ENCODE data around the gene RAB31. TPM values are rescaled to one million over a fixed set of nuclear protein-coding genes. Genes with fewer than 3 reads are reported as not detected.
"Not testable (repeated sequence)": the region's sequence is repeated elsewhere in the genome, so short reads cannot be mapped to it uniquely, and the experiment has no call there.

The RAB31 gene
- polyA plus RNA-seq, 1 of the 3 experiments (the other 2 are of a cell fraction): 23.0 TPM

- TF ChIP-seq MXI1 (IDR thresholded peaks at IDR 0.05; ENCODE audit: low read depth, low read length): no peak
- no peak for TF ChIP-seq RAD21 (IDR thresholded peaks at IDR 0.05; ENCODE audit: low read length)
These were observed 58.0 kb downstream of the RAB31 start (continued) for GRCh38 chr18:9766076-9766481.

- Histone ChIP-seq H3K9ac (no peak overlapping the region), H2AFZ (ENCODE audit: low read depth) (no peak overlapping the region), H3K27me3 (ENCODE audit: insufficient read depth) (no peaks in the 10 kb centered on the region), H3F3A (replicated peaks; ENCODE audit: insufficient read depth) (peaks cover 6% of the 10 kb centered on the region), H3K4me1 (ENCODE audit: control insufficient read depth in 1 of 2, insufficient read depth in 2 of 2, low read depth in 1 of 2, low read length in 1 of 2) (peaks cover 0 to 2% of the 10 kb centered on the region in 2 experiments; a peak in 1 of 4 replicates), H4K20me1 (ENCODE audit: insufficient read depth) (no peaks in the 10 kb centered on the region), H3K36me3 (replicated peaks in 1 of 2; ENCODE audit: control insufficient read depth in 1 of 2, insufficient read depth in 2 of 2, low read length in 1 of 2) (no peaks in the 10 kb centered on the region), H3K4me3 (ENCODE audit: low read depth in 2 of 2, low read length in 1 of 2) (no peak overlapping the region), H3K79me2 (ENCODE audit: insufficient read depth) (peaks cover 41% of the 10 kb centered on the region; the same call in 1 of the 2 replicates), H3K9me3 (no peaks in the 10 kb centered on the region), H3K4me2 (no peak overlapping the region), H3K27ac (ENCODE audit: low read depth in 2 of 2, low read length in 1 of 2) (no peak overlapping the region), H3K9me2 (no peaks in the 10 kb centered on the region)
- DNase-seq: no peak
- POLR2A ChIA-PET: no interaction called here
- 46% methylated on average over 1 of the region's 1 CpG for WGBS (ENCODE audit: low lambda C conversion rate)
- no peak for TF ChIP-seq REST (IDR thresholded peaks at IDR 0.05; ENCODE audit: low read depth, low read length)
- no peak for TF ChIP-seq USF1 (IDR thresholded peaks at IDR 0.05; ENCODE audit: borderline replicate concordance, low read depth)
- no peak for TF ChIP-seq EP300 (IDR thresholded peaks at IDR 0.05; ENCODE audit: borderline replicate concordance in 1 of 2, low read depth in 1 of 2, low read length in 1 of 2)
- TF ChIP-seq TAF1 (IDR thresholded peaks at IDR 0.05; ENCODE audit: borderline replicate concordance, low read depth, low read length): no peak
- no peak for TF ChIP-seq SIN3A (IDR thresholded peaks at IDR 0.05; ENCODE audit: borderline replicate concordance, low read depth, low read length)
- TF ChIP-seq RAD21 (IDR thresholded peaks at IDR 0.05; ENCODE audit: low read length): no peak
- CTCF ChIA-PET: no interaction called here
These were observed 58.6 kb downstream of the RAB31 start for GRCh38 chr18:9766740-9767139.

GRCh38 chr18:9768071-9768691 lies 60.1 kb downstream of the RAB31 start:
- H3K9ac ChIP-seq; H3K27ac ChIP-seq (ENCODE audit: low read depth in 2 of 2, low read length in 1 of 2); H4K20me1 ChIP-seq (ENCODE audit: insufficient read depth); POLR2A ChIA-PET; H2AFZ ChIP-seq (ENCODE audit: low read depth); H3K9me3 ChIP-seq; H3K9me2 ChIP-seq; H3K4me1 ChIP-seq (ENCODE audit: control insufficient read depth in 1 of 2, insufficient read depth in 2 of 2, low read depth in 1 of 2, low read length in 1 of 2); H3F3A ChIP-seq (replicated peaks; ENCODE audit: insufficient read depth); H3K27me3 ChIP-seq (ENCODE audit: insufficient read depth); DNase-seq; CTCF ChIA-PET; H3K36me3 ChIP-seq (replicated peaks in 1 of 2; ENCODE audit: control insufficient read depth in 1 of 2, insufficient read depth in 2 of 2, low read length in 1 of 2); H3K4me2 ChIP-seq; H3K4me3 ChIP-seq (ENCODE audit: low read depth in 2 of 2, low read length in 1 of 2): not testable (repeated sequence)
- WGBS (ENCODE audit: low lambda C conversion rate): 98% methylated on average over 2 of the region's 2 CpGs
- H3K79me2 ChIP-seq (ENCODE audit: insufficient read depth): peaks cover 38% of the 10 kb centered on the region; the same call in 1 of the 2 replicates

GRCh38 chr18:9770111-9770510 lies 62.0 kb downstream of the RAB31 start:
- H3K27ac ChIP-seq (ENCODE audit: low read depth in 2 of 2, low read length in 1 of 2); H2AFZ ChIP-seq (ENCODE audit: low read depth); H3K4me2 ChIP-seq; H3K36me3 ChIP-seq (replicated peaks in 1 of 2; ENCODE audit: control insufficient read depth in 1 of 2, insufficient read depth in 2 of 2, low read length in 1 of 2); H3K4me3 ChIP-seq (ENCODE audit: low read depth in 2 of 2, low read length in 1 of 2); H3K4me1 ChIP-seq (ENCODE audit: control insufficient read depth in 1 of 2, insufficient read depth in 2 of 2, low read depth in 1 of 2, low read length in 1 of 2); H3K9me3 ChIP-seq; H3K27me3 ChIP-seq (ENCODE audit: insufficient read depth); H4K20me1 ChIP-seq (ENCODE audit: insufficient read depth); POLR2A ChIA-PET; H3F3A ChIP-seq (replicated peaks; ENCODE audit: insufficient read depth); DNase-seq; H3K9ac ChIP-seq; H3K9me2 ChIP-seq: not testable (repeated sequence)
- CTCF ChIA-PET: interaction anchor here (0.7 to 1.5 kb wide), 4 partner anchors 85 to 158 kb away, joined by 3 to 4 read pairs (median 4); no protein-coding TSS in a partner anchor
- WGBS (ENCODE audit: low lambda C conversion rate): 93% methylated on average over 3 of the region's 3 CpGs
- H3K79me2 ChIP-seq (ENCODE audit: insufficient read depth): peaks cover 34% of the 10 kb centered on the region; the same call in 1 of the 2 replicates

Data from SK-N-SH (cell line).